GM10248 (cell line): Measurements from ENCODE around the gene TXN.

Experiments used
- CTCF ChIA-PET: fragments of 300-600 bp; sonication (Branson Sonifier 250); formaldehyde crosslinking; extraction: SDS; loops from one replicate; lab custom pipeline; 2021; ENCODE audit warnings: antibody characterized with exemption; lab: Yijun Ruan, JAX
- POLR2A ChIA-PET: fragments of 350-650 bp; sonication (Branson Sonifier 250); formaldehyde crosslinking; extraction: SDS; loops from one replicate; lab custom pipeline; 2020; ENCODE audit warnings: antibody characterized with exemption; lab: Yijun Ruan, JAX
- DNase-seq: peaks from one replicate; pipeline ENCODE4 v3.0.0; 2012; ENCODE audit errors: extremely low spot score
- TF ChIP-seq, protein P1 (sequence below): IDR thresholded peaks from 2 replicates; pipeline ENCODE4 v1.5.1; 2012; ENCODE audit warnings: mild to moderate bottlenecking, low read depth; ENCODE audit errors: extremely low read depth, missing control alignments, control extremely low read depth

The TXN gene

DNA sequence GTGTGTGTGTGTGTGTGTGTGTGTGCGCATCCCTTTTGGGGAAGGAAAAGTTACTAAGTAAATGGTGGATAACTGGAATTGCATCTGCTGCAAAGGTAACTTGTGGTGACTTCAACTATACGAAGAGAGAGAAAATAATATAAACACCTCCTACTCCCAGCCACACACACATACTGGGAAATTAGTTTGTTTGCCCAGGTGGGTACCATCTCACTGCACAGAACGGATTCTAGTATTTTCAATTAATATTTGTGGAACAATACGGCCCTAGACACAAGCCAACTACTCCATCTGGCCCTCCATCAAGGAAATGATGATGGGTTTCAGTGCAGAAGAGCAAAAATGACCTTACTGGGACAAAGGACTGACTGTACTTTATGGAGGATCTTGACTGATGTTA is 32.2 kb upstream of the TXN start:
- DNase-seq = no peak
- ChIA-PET POLR2A (no interaction called here), CTCF (no interaction called here)
- TF ChIP-seq, protein P1, sequence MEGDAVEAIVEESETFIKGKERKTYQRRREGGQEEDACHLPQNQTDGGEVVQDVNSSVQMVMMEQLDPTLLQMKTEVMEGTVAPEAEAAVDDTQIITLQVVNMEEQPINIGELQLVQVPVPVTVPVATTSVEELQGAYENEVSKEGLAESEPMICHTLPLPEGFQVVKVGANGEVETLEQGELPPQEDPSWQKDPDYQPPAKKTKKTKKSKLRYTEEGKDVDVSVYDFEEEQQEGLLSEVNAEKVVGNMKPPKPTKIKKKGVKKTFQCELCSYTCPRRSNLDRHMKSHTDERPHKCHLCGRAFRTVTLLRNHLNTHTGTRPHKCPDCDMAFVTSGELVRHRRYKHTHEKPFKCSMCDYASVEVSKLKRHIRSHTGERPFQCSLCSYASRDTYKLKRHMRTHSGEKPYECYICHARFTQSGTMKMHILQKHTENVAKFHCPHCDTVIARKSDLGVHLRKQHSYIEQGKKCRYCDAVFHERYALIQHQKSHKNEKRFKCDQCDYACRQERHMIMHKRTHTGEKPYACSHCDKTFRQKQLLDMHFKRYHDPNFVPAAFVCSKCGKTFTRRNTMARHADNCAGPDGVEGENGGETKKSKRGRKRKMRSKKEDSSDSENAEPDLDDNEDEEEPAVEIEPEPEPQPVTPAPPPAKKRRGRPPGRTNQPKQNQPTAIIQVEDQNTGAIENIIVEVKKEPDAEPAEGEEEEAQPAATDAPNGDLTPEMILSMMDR = no peak

DNA sequence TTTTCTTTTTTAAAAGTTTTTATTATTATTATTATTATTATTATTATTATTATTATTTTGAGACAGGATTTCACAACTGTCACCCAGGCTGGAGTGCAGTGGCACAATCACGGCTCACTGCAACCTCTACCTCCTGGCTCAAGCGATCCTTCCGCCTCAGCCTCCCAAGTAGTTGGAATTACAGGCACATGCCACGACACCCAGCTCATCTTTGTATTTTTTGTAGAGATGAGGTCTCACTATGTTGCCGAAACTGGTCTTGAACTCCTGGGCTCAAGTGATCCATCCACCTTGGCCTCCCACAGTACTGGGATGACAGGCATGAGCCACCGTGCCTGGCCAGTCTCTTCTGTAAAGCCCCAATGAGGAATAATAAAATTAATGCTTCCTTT is 31.0 kb upstream of the TXN start:
- TF ChIP-seq, protein P1 = no peak
- POLR2A ChIA-PET = no interaction called here
- DNase-seq = no peak
- CTCF ChIA-PET = no interaction called here

DNA sequence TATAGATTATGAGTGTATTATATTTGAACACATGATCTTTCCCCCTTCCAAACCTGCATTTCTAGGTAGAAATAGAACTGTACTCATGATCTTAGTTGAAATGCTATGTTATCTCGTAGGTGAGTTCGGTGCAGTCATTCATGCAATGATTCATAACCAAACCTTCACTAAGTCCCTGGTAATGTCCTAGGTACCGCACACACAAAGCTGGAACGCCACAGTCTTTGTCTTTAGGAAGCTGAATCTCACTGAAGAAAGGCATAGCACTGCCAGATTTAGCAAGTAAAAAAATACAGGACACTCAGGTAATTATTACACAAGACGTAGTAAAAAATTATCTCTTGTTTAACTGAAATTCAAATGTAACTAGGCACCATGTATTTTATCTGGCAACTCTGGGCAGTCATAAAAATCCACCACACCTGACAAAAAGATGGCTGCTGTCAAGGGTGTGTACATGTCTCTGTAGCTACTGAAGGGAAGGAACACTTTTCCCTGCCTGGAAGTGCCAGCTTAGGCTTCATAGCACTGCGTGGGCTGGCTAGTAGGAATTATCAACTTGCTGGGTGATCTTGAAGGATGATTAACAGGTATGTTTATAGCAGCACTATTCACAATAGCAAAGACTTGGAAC is 28.0 kb upstream of the TXN start:
- CTCF ChIA-PET = interaction anchor here (1.3 kb wide), 1 partner anchor 12 kb away, joined by 4 read pairs; no protein-coding TSS in a partner anchor
- POLR2A ChIA-PET = no interaction called here
- TF ChIP-seq, protein P1 = no peak
- DNase-seq = no peak

DNA sequence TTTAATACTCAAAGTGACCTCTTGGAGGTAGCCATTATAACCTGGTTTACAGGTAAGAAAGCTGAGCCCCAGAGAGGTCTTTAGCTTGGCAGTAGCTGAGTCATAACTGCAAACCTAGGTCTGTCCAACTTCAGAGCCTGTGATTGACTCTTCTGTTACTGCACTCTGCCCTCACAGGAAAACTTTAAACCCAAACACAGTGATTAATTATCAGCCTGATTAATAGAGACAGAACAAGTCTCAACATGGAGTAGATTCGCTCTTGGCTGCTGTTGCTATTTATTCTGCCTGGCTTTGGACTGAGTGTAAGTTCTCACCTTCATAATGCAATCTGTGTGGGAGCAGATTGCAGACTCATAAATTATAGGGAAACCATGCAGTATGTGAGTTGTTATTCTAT is 27.4 kb upstream of the TXN start:
- DNase-seq = no peak
- TF ChIP-seq, protein P1 = no peak
- CTCF ChIA-PET = interaction anchor here (0.9 to 1.3 kb wide), 2 partner anchors 11 to 12 kb away, joined by 3 to 4 read pairs; no protein-coding TSS in a partner anchor
- POLR2A ChIA-PET = no interaction called here

DNA sequence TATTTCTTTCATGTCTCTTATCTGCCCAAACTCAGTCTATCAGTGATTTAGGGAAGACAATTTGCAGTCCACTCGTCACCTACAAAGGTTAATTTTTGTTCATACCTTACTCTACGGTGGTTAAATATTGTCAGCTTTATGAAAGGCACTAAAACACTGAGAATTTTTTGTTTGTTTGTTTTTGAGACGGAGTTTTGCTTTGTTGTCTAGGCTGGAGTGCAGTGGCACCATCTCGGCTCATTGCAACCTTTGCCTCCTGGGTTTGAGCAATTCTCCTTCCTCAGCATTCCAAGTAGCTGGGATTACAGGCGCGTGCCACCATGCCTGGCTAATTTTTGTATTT is 26.4 kb upstream of the TXN start:
- POLR2A ChIA-PET = no interaction called here

DNA sequence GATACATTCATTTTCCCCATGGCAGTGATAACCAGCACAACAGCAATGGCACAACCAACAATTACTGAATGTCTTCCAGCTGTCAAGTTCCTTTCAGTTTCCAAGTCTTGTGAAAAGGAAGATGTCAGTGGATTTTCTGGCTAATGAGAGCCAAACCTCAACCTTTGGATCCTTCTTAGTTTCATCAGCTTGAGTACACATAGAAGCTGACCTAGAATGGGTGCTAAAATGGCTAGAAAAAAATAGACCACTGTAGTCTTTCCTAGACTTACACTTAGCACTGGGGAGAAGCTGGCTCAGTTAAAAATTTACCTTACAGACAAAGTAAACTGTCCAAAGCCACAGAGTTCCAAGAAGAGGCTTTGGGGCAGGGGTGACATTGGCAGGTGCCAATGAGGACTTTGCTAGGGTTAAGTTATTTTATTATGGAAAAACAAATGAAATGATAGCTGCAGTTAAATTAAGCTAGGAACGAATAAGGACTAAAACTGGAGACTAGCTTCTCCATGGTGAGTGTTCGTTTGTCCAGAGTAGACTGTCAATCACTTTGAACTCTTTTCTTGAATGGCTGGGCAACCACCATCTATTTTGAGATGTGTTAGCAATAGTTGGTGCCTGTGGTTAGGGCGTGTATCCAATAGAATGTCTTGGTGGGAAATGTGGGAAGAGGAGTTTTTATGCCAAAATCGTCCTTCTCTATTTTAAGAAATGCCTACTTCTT is 25.9 kb upstream of the TXN start:
- DNase-seq = no peak
- TF ChIP-seq, protein P1 = no peak
- CTCF ChIA-PET = interaction anchor here (1.6 kb wide), 1 partner anchor 15 kb away, joined by 6 read pairs; no protein-coding TSS in a partner anchor
- POLR2A ChIA-PET = no interaction called here

More for the DNA sequence above, 26.4 kb upstream of the TXN start:
- CTCF ChIA-PET = interaction anchor here (0.9 to 1.6 kb wide), 2 partner anchors 12 to 15 kb away, joined by 3 to 6 read pairs; no protein-coding TSS in a partner anchor
- DNase-seq = no peak
- TF ChIP-seq, protein P1 = no peak
